OCI-LY7 (cell line): Measurements from ENCODE around the gene BRSK2. TPM values are rescaled to one million over a fixed set of nuclear protein-coding genes. Genes with fewer than 3 reads are reported as not detected.

Experiments
- BruUV-seq: library from RNA; stranded (reverse); fragments of 400-500 nt; replicated peaks from 2 replicates; lab custom pipeline; 2021; lab: Mats Ljungman, UMichigan
- CTCF ChIA-PET: fragments of 300-600 bp; sonication (Branson Sonifier 250); formaldehyde crosslinking; loops from one replicate; lab custom pipeline; 2022; ENCODE audit warnings: antibody characterized with exemption; ENCODE audit not compliant: unreplicated experiment; lab: Charles Lee
- POLR2A ChIA-PET: fragments of 300-600 bp; sonication (Branson Sonifier 250); formaldehyde crosslinking; loops from one replicate; lab custom pipeline; 2022; ENCODE audit warnings: antibody characterized with exemption; lab: Charles Lee
- DNase-seq: peaks from one replicate; pipeline ENCODE4 v3.0.0-alpha.2; 2015; ENCODE audit warnings: low spot score
- H2AFZ ChIP-seq: fragments of 200-600 bp; sonication (generic), shearing (Covaris generic); 2 replicates; pipeline ENCODE4 v1.6.1; 2014; ENCODE audit warnings: mild to moderate bottlenecking, antibody characterized with exemption, low read length, moderate library complexity
- H3K27ac ChIP-seq: fragments of 200-600 bp; sonication (generic); 2 replicates; pipeline ENCODE4 v1.5.1; 2014; ENCODE audit warnings: mixed run types, low read depth, mild to moderate bottlenecking, moderate library complexity, low read length, inconsistent platforms; ENCODE audit not compliant: poor library complexity, severe bottlenecking
- H3K36me3 ChIP-seq: fragments of 200-600 bp; sonication (generic); 2 replicates; pipeline ENCODE4 v1.6.1; 2014; ENCODE audit warnings: mild to moderate bottlenecking, antibody characterized with exemption, low read length, moderate library complexity, mixed read lengths; ENCODE audit not compliant: insufficient read depth
- H3K4me1 ChIP-seq: fragments of 200-600 bp; sonication (generic); 2 replicates; pipeline ENCODE4 v1.5.1; 2014; ENCODE audit warnings: mild to moderate bottlenecking, low read length; ENCODE audit not compliant: insufficient read depth, poor library complexity, severe bottlenecking
- H3K4me2 ChIP-seq: fragments of 200-600 bp; sonication (generic); 2 replicates; pipeline ENCODE4 v1.6.1; 2014; ENCODE audit warnings: mild to moderate bottlenecking, low read length
- H3K4me3 ChIP-seq: fragments of 200-600 bp; sonication (generic); 2 replicates; pipeline ENCODE4 v1.5.1; 2014; ENCODE audit warnings: mild to moderate bottlenecking, low read depth, low read length; ENCODE audit not compliant: poor library complexity, severe bottlenecking
- H3K79me2 ChIP-seq: fragments of 200-600 bp; sonication (generic); 2 replicates; pipeline ENCODE4 v1.6.1; 2016; ENCODE audit warnings: low read depth, mild to moderate bottlenecking, low read length, moderate library complexity, mixed read lengths; ENCODE audit not compliant: insufficient read depth
- H3K9me2 ChIP-seq: fragments of 200-600 bp; sonication (generic); 2 replicates; pipeline ENCODE4 v1.6.1; 2016; ENCODE audit warnings: mild to moderate bottlenecking, low read length, mixed read lengths; ENCODE audit not compliant: insufficient read depth
- H3K9me3 ChIP-seq: fragments of 200-600 bp; sonication (generic); 2 replicates; pipeline ENCODE4 v1.6.1; 2014; ENCODE audit warnings: mild to moderate bottlenecking, mixed run types, low read length, mixed read lengths
- H4K20me1 ChIP-seq: fragments of 200-600 bp; sonication (generic); 2 replicates; pipeline ENCODE4 v1.6.1; 2014; ENCODE audit warnings: mild to moderate bottlenecking, antibody characterized with exemption, low read length, moderate library complexity, mixed read lengths; ENCODE audit not compliant: insufficient read depth
- CTCF ChIP-seq: fragments of 200-600 bp; sonication (generic); conservative IDR thresholded peaks from 2 replicates; pipeline ENCODE4 v1.5.1; 2014; ENCODE audit warnings: mild to moderate bottlenecking, antibody characterized with exemption, low read length, moderate library complexity, mixed read lengths
- EZH2phosphoT487 ChIP-seq: fragments of 200-600 bp; sonication (generic); IDR thresholded peaks from 2 replicates; pipeline ENCODE4 v1.6.1; 2018; ENCODE audit warnings: low read depth, borderline replicate concordance, mild to moderate bottlenecking, mixed run types, antibody characterized with exemption, low read length, moderate library complexity, mixed read lengths
- intact Hi-C: fragments of 100-400 bp; cut with micrococcal nuclease; formaldehyde crosslinking; loops from one replicate; pipeline ENCODE4 v1.10.0; 2022; ENCODE audit not compliant: unreplicated experiment
- total RNA-seq, 2 experiments: library from RNA; depleted of rRNA in 1 of 2; stranded (reverse); fragments of >200 nt in 1 of 2; shearing (Covaris generic) in 1 of 2; gene quantifications; 2 replicates each; pipeline ENCODE4 v1.2.3, GENCODE V29; 2014 to 2022

Gene BRSK2
- total RNA-seq, 2 experiments from 2014 or later = not detected

- no peaks in the 10 kb centered on the region for H3K36me3 ChIP-seq
- H3K4me2 ChIP-seq = no peak overlapping the region
- H3K79me2 ChIP-seq = no peaks in the 10 kb centered on the region
- TF ChIP-seq EZH2phosphoT487 (no peak), CTCF (no peak)
- H3K4me3 ChIP-seq = no peak overlapping the region
- H3K9me3 ChIP-seq = no peaks in the 10 kb centered on the region
- CTCF ChIA-PET = no interaction called here
- intact Hi-C loops = no loop called here
- H3K27ac ChIP-seq = no peak overlapping the region
- H2AFZ ChIP-seq = no peak overlapping the region
- H3K9me2 ChIP-seq = no peaks in the 10 kb centered on the region
- no TSS peak for BruUV-seq
- DNase-seq = no peak
- POLR2A ChIA-PET = no interaction called here
- H4K20me1 ChIP-seq = no peaks in the 10 kb centered on the region; the same call in 1 of the 2 replicates
- peaks cover under 1% of the 10 kb centered on the region for H3K4me1 ChIP-seq
These were observed 112.6 kb downstream of the BRSK2 start for GRCh38 chr11:1502168-1502953.

GRCh38 chr11:1502954-1503707 lies 113.4 kb downstream of the BRSK2 start:
- no TSS peak for BruUV-seq
- Histone ChIP-seq H3K9me2 (no peaks in the 10 kb centered on the region), H3K4me3 (no peak overlapping the region), H2AFZ (no peak overlapping the region), H4K20me1 (no peaks in the 10 kb centered on the region; the same call in 1 of the 2 replicates), H3K4me1 (peaks cover 8% of the 10 kb centered on the region), H3K27ac (no peak overlapping the region), H3K79me2 (no peaks in the 10 kb centered on the region), H3K36me3 (no peaks in the 10 kb centered on the region), H3K4me2 (no peak overlapping the region), H3K9me3 (no peaks in the 10 kb centered on the region)
- ChIA-PET CTCF (no interaction called here), POLR2A (no interaction called here)
- TF ChIP-seq EZH2phosphoT487 = no peak
- no peak for TF ChIP-seq CTCF
- no peak for DNase-seq
- intact Hi-C loops = no loop called here
